DOHH2 (cell line): ENCODE data around the gene NAALADL2.
"Not testable (repeated sequence)": the region's sequence is repeated elsewhere in the genome, so short reads cannot be mapped to it uniquely, and the experiment has no call there.

Source experiments
- CTCF ChIP-seq: fragments of 200-600 bp; sonication (generic); IDR thresholded peaks from one replicate; pipeline ENCODE4 v1.5.1; 2014; ENCODE audit warnings: antibody characterized with exemption, mild to moderate bottlenecking, low read depth, low read length; ENCODE audit not compliant: poor library complexity, severe bottlenecking
- EZH2phosphoT487 ChIP-seq: fragments of 200-600 bp; sonication (generic); IDR thresholded peaks from 2 replicates; pipeline ENCODE4 v1.6.1; 2017; ENCODE audit warnings: borderline replicate concordance, mild to moderate bottlenecking, antibody characterized with exemption, low read length, moderate library complexity, mixed read lengths

GRCh38 chr3:175371187-175371586 is 512.1 kb downstream of the NAALADL2 start:
- TF ChIP-seq CTCF, EZH2phosphoT487: not testable (repeated sequence)
